GM21723 (cell line): Measurements from ENCODE around the gene NUTM2F.
"Not testable (repeated sequence)": the region's sequence is repeated elsewhere in the genome, so short reads cannot be mapped to it uniquely, and the experiment has no call there.

Experiments
- ATAC-seq: cut with Tn5 transposase; IDR thresholded peaks from one replicate; pipeline ENCODE4 v1.9.1; 2021; ENCODE audit warnings: mild to moderate bottlenecking, moderate library complexity; ENCODE audit not compliant: unreplicated experiment

NUTM2F gene

DNA sequence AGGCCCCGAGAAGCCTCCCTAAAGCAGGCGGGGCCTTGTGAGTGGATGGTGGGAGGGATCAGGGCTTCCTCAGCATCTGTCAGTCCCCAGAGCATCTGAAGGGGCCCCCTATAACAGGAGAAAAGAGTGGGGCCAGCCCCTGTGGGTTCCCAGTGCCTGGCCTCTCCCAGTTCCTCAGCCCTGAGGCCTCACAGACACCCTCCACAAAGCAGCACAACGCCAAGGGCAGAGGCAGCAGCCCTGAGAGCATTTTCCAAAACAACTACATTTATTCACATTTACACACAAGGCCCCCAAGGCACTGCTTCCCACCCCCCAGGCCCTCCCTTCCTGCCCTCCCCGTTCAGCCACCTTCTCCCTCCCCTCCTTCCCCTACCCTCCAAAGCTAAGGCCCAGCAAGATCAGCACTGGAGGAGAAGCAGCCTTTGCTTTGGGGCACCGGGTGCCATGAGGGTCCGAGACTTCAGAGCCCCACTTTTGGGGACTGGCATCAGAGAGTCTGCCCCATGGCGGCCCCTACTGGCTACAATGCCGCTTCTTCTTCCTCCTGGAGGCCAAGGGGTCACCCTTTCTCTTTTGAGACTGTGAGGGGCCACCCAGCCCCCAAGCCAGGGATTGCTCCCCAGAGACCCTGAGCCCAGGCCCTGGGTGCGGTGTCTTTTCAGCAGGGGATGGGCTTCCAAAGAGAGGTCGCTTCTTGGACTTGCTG lies 10.3 kb downstream of the NUTM2F start:
- not testable (repeated sequence) for ATAC-seq

DNA sequence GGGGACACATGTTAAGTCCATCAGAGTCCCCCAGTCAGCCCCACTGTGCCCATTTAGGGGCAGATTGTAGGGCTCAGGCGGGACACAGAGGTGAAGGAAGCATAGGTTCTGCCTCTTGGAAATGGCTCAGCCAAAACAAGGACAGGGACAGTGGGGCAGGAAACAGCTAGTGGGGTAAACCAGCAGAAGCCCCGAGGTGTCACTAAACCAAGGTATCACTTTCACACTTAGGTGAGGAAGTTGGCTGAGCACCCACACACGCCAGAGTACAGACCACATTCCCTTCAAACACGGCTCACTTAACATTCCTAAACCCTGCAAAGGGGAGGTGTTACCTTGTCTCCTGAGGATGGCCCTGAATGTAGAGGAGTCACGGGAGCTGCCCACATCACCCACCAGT lies 12.2 kb downstream of the NUTM2F start:
- ATAC-seq, result not testable (repeated sequence)

DNA sequence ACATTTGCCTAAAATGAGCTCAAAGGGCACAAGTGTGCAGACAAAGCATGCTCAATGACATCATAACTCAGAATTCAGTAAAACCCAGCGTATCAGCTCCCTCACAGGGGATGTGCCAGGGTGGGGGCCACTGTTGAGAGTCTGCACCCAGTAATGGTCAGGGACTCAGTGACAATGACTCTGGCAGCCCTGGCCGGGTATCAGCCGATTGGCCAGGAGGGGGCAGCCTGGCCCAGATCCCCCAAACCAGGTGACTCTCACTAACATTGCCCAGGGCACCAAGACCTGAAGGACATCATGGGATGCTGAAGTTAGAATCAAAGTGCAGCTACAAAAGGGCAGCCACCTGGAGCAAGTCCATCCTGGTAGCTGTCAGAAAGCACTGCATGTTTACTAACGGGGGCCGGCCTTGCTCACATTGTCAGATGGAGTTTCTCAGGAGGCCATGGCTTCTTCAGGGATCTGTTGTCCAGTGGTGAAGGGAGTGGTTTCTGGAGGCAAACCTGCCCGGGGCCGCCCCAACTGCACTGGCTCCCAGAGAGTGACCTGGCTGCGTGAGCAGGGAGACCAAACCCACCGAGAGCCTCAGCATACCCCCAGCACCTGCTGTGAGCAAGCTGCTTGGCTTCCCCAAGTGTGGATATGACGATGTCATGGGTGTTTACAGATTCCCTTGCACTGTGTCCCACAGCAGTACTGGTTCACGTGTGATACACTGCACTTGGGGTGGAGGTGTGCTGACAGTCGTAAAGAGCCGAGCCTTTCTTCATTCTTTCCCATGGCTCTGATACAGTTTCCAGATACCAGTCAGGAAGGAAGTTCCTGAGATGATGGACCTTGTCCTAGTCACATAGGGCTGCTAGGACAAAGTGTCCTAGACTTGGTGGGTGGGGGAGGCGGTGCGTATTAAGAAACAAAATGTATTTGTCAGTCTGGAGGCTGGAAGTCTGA lies 13.1 kb downstream of the NUTM2F start:
- not testable (repeated sequence) for ATAC-seq

DNA sequence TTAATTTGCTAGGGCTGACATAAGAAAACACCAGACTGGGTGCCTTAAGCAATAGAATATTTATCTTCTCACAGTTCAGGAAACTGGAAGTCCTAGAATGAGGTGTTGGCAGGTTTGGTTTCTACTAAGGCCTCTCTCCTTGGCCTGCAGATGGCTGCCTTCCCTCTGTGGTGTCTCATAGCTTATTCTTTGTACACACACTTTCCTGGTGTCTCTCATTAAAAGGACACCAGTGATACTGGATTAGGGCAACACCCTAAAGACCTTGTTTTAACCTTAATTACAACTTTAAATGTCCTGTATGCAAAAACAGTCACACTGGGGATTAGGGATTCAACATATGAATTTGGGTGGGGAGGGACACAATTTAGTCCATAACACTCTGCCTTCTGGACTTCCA lies 25.1 kb downstream of the NUTM2F start:
- ATAC-seq, result no peak

DNA sequence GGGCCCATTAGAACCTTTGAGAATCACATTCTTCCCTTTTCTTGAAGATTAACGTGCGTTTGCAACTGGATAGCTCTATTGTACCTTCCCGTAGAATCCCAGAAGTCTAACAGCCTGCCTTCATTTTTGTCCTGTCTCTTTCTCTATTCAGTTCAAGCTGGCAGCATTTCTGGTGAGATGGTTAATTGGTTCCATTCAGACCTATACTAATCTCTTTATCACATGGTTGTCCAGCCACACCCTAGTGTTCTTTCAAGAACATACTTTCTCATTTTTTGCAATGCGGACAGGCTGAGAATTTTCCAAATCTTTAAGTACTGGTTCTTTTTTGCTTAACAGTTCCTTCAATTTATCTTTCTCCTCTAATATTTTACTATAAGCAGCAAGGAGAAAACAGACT lies 26.0 kb downstream of the NUTM2F start:
- ATAC-seq, result no peak

DNA sequence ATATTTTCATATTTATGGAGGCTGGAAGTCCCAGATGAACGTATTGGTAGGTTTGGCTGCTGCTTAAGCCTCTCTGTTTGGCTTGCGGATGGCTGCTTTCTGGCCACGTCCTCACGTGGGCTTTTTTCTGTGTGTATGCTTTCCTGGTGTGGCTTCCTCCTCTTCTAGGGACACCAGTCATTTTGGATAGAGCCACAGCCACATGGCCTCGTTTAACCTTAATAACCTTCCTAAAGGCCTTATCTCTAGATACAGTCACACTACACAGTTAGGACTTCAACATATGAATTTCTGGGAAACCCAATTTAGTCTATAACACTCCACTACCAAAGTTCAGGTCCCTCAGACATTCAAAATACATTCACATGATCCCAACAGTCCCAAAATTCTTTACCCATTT lies 26.9 kb downstream of the NUTM2F start:
- ATAC-seq, result no peak

DNA sequence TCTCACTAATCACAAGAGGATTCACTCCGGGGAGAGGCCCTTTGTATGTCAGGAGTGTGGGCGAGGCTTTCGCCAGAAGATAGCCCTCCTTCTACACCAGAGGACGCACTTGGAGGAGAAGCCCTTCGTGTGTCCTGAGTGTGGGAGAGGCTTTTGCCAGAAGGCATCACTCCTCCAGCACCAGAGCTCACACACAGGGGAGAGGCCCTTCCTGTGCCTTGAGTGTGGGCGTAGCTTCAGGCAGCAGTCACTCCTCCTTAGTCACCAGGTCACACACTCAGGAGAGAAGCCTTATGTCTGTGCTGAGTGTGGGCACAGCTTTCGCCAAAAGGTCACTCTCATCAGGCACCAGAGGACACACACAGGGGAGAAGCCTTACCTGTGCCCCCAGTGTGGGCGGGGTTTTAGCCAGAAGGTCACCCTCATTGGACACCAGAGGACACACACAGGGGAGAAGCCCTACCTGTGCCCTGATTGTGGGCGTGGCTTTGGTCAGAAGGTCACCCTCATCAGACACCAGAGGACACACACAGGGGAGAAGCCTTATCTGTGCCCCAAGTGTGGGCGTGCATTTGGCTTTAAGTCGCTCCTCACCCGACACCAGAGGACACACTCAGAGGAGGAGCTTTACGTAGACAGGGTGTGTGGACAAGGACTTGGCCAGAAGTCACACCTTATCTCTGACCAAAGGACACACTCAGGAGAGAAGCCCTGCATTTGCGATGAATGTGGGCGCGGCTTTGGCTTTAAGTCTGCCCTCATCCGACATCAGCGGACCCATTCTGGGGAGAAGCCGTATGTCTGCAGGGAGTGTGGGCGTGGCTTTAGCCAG lies 27.8 kb downstream of the NUTM2F start:
- ATAC-seq, result no peak

DNA sequence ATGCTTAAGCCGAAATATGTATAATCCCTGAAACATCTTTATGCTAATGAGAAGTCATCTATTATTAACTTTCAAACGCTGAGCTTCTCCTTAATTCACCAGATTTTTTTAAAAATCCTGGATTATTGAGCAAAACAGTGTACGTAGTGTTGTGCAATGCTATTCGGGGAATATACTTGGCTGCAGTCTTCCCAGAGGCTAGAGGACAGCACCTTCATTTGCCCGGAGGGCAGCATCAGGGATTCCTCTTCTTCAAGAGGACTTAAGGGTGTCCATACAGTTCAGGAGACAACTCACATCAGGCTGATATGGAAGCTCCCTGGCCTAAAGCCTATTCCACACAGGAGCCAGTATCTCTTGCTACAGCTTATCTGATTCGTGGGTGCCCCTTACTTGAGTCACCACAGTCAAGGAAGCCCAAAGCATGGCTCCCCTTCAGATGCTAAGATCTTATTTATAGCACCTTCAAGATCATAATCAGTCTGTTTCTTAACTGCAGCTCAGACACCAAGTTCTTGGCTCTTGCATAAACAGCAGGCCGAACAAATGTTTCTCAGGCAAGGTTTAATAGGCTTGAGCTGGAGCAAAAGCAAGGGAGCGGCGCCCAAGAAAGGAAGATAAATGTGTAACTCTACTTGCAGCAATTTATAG lies 29.4 kb downstream of the NUTM2F start:
- ATAC-seq, result no peak

DNA sequence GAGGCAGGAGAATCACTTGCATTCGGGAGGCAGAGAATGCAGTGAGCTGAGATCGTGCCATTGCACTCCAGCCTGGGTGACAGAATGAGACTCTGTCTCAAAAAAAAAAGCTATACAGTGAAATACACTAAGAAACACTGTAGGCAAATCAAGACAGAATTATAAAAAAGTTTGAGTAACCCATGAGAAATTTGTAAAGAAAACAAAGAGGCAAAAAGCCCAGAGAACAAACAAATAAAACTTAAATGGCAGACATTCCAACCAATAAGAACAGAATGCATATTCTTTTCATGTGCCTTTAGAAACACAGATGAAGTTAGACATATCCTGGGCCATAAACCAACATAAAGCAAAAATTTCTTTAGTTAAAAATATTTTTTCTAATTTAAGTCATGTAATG lies 38.8 kb downstream of the NUTM2F start:
- no peak for ATAC-seq

DNA sequence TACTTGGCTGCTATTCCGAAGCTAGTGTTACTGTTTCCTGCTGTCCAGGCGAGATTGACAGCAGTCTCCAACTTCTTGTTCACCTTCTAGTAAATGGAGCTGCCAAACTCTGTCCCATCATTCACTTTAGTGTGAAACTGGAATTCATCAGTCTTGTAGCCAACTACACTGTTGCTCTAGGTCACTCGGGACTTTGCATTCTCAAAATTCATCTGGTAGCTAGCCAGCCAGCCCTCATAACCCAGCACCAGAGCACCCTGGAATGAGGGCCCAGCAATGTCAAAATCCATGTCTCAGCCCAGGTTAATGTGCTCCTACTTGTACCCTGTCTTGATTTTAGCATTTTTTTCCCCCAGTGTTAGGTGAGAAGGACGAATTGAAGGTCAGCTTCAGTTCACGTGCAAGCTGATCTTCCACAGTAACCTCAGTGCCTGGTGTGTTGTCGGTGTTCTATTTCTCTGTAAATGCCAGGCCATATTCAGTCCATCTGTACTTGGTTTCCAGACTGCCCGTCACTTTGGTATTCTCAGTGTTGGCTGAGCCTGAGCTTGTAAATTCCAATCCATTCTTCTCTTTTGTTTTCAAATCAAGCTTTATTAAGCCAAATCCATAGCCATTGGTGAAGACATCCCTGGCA lies 40.4 kb downstream of the NUTM2F start:
- no peak for ATAC-seq

DNA sequence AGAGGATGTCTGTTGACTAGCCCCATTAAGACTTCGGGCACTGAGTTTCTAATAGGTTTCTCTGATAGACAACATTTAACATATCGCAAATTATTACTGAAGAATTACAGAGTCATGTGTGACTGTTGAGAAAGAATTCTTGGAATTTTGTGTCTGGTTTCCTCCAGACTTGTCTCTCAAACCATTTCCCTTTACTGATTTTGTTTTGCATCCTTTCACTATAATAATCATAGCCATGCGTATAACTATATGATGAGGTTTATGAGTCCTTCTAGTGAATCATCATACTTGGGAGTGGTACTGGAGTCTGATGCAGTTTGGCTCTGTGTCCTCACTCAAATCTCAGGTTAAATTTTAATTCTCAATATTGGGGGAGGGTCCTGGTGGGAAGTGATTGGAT lies 42.3 kb downstream of the NUTM2F start:
- no peak for ATAC-seq

DNA sequence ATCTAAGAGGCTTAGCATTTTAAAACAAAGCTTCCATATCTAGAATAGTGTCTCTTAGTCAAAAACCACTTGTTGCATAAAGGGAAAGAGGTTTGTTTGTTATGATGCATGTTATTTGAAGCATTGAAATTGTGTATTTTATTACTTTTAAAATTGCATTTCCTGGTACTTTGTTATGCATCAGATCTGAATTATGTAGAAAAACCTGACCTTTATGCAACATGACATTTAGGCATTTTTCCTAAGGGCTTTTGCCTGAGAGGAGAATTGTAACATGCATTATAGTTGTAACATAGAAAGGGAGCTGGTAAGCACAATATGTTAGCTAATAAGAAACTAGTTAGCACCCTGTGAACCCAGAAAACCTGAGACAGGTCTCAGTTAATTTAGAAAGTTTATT lies 47.3 kb downstream of the NUTM2F start:
- no peak for ATAC-seq

DNA sequence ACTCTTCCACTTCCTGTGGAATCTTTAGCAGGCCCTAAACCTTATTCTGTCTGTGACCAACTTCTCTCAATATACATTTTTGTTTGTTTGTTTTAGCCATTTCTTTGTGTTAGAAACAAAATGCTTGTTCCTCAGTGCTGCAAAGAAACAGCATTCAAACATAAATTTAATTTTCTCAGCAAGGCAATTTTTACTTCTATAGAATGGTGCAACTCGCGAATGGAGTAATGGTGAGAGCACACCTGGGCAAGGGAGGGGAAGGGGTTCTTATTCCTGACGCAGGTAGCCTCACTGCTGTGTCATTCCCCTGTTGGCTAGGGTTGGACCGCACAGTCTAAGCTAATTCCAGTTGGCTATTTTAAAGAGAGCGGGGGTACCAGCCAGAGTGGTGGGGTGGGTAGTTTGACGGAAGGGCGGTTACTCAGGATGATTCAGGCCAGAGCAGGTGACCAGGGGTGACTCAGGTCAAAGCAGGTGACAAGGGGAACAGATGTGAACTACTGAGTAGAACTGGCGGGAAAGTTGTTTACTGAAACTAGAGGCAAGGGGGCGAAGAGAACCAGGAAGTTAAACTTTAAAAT lies 47.9 kb downstream of the NUTM2F start:
- no peak for ATAC-seq

DNA sequence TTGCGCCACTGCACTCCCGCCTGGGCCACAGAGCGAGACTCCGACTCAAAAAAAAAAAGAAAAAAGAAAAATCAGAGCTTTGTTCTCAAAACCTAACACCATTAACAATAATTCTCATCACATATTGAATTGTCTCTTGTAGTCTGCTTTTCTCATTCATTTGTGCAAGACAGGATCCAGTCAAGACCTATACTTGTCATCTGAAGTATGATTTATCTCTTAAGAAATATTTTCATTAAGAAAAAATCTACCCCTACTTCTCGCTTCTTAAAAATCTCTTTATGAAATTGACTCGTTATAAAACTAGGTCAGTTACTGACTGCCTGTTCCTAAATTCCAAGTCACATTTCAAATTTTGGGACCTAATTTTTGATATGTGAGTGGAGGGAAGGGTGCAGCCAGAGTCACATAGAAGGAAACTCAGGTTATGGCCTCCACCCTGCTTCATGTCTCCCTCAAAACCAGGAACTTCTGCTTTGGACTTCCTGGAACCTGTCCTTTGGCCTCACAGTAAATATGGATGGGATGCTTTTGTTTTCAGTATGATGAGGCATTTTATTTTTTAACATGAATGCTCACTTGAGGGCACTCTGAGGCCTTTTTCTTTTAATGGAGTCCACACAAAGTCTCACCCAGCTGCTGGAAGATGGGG lies 50.4 kb downstream of the NUTM2F start:
- no peak for ATAC-seq

DNA sequence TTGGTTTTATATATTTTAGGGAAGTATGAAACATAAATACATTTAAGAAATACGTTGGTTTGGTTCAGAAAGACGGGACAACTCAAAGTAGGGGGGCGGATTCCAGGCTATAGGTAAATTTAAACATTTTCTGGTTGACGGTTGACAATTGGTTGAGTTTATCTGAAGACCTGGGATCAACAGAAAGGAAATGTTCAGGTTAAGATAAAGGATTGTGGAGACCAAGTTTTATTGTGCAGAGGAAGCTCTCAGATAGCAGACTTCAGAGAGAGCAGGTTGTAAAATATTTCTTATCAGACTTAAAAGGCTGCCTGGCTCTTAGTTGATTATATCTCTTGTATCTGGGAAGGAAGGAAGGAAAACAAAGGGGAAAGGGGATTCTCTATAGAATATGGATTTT lies 51.4 kb downstream of the NUTM2F start:
- not testable (repeated sequence) for ATAC-seq

DNA sequence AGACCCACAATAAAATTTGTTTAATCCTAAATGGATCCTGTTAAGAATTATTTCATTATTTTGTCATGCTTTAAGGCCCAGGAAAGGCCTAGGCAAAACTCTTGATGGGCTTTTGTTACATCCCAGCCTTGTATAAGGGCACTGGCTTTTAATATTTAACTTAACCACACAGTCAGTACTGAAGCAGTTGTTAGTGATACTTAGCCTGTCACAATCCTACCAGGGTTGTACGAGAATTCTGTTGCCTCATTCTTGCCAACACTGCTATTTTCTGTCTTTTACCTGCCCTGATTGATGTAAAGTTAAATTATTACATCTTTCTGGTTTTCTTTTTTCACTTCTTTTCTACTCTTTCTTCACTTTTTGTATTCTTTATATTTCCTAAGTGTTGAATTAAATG lies 58.4 kb downstream of the NUTM2F start:
- ATAC-seq, result no peak

DNA sequence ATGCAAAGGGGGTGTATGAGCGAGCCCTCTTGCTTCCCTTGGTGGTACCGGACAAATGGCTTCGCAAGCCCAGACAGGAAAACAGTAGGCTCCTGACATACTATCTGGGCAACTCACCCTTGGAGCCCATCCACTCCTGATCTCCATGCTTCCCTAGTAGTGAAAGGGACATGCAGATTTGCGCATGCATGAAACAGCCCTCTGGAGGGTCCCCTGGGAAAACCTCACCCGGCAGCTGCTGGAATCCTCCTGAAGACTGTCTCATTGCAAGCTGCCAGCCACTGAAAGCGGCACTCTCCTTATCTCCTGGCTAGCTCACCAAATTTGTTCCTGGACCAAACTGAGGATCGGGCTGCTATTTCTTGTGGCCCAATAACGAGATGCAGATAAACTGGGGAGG lies 59.2 kb downstream of the NUTM2F start:
- no peak for ATAC-seq
